Measurements from ENCODE around the gene FADS2. TPM values are rescaled to one million over a fixed set of nuclear protein-coding genes. Genes with fewer than 3 reads are reported as not detected.

FADS2 gene
- total and polyA plus RNA-seq, 9 of the 15 experiments (the other 6 are each of a cell fraction or from before 2014, with no cell fraction given), result 2.9 to 42.8 (median 16.2) TPM

GRCh38 chr11:61816736-61817455 is 11.2 kb upstream of the FADS2 start, which contains the start of gene FADS1:
FADS1 (minus strand) TSS chr11:61817003; CDS start chr11:61816929, 74 bp downstream.
- peaks cover 63% of the 10 kb centered on the region for H3K79me2 ChIP-seq (ENCODE audit: control insufficient read depth, insufficient read depth, low read length)
- 2% methylated on average over 63 of the region's 73 CpGs for WGBS (ENCODE audit: insufficient coverage, low coverage, missing lambda C conversion rate)
- in situ Hi-C loops (cut with MboI) (no loop called here), intact Hi-C loops (cut with micrococcal nuclease) (loop anchor here (1.0 kb wide), 1 partner anchor 17 kb away; no protein-coding TSS in a partner anchor)
- BruUV-seq (replicated peaks), result no TSS peak
- H2AFZ ChIP-seq (ENCODE audit: low read depth, low read length), result peak within 1 kb of the TSS; percentile 66
- POLR2A ChIA-PET, result interaction anchor here (1.2 to 6.8 kb wide), 9 partner anchors 8 to 130 kb away, joined by 3 to 97 read pairs (median 4); partner anchors contain the start of genes FEN1 and TMEM258
- H3K9ac ChIP-seq (ENCODE audit: insufficient read depth in 1 of 2, low read depth in 2 of 2, low read length in 2 of 2), result peak within 1 kb of the TSS; percentile 98 to 99
- H3K4me2 ChIP-seq (ENCODE audit: insufficient read depth, low read length), result peak within 1 kb of the TSS; percentile 97
- H4K20me1 ChIP-seq (replicated peaks; ENCODE audit: control insufficient read depth, insufficient read depth, low read length), result no peaks in the 10 kb centered on the region
- DNase-seq (ENCODE audit: extremely low read depth in 1 of 4, low spot score in 3 of 4) (peak; percentile 95 to 97 (median 96)), FAIRE-seq (no peak), ATAC-seq (peak; percentile 71)
- H3K4me1 ChIP-seq (replicated peaks in 1 of 2; ENCODE audit: control insufficient read depth in 2 of 2, insufficient read depth in 2 of 2, low read length in 2 of 2), result peaks cover 38 to 49% of the 10 kb centered on the region in 2 experiments; a peak in 4 of 5 replicates
- H3K9me3 ChIP-seq (replicated peaks; ENCODE audit: control insufficient read depth, insufficient read depth, low read depth, low read length), result no peaks in the 10 kb centered on the region
- H3K27me3 ChIP-seq (ENCODE audit: control insufficient read depth in 2 of 2, insufficient read depth in 2 of 2, low read length in 2 of 2), result no peaks in the 10 kb centered on the region; a peak in 1 of 5 replicates
- no peaks in the 10 kb centered on the region for H3K9me1 ChIP-seq (ENCODE audit: control insufficient read depth, insufficient read depth, low read length)
- CTCF ChIA-PET (ENCODE audit: low intra/inter-chr PET ratio), result interaction anchor here (0.6 to 0.7 kb wide), 2 partner anchors 20 to 54 kb away, joined by 3 read pairs; no protein-coding TSS in a partner anchor
- H3K27ac ChIP-seq (ENCODE audit: extremely low read depth, low read depth, low read length), result peak within 1 kb of the TSS; percentile 98
- H3K4me3 ChIP-seq, result peak within 1 kb of the TSS; percentile 64
- H3K36me3 ChIP-seq (ENCODE audit: control insufficient read depth, insufficient read depth, low read length), result peaks cover 33% of the 10 kb centered on the region
- no peak for TF ChIP-seq RHOXF2B (CRISPR knock-in tag; conservative IDR thresholded peaks at IDR 0.05)
- no peak; the same call in 1 of the 2 replicates for TF ChIP-seq ARID1B (IDR thresholded peaks at IDR 0.05)
- TF ChIP-seq MGA (IDR thresholded peaks at IDR 0.05), result peak; percentile 91
- no peak for TF ChIP-seq MTA1 (IDR thresholded peaks at IDR 0.05; ENCODE audit: borderline replicate concordance)
- TF ChIP-seq FOSL1 (tag; conservative IDR thresholded peaks at IDR 0.05), result 0 out of 2 replicates have a peak, but pooled peaks have one; percentile 9
- TF ChIP-seq NCOA4 (IDR thresholded peaks at IDR 0.05; ENCODE audit: partially characterized antibody), result no peak
- no peak for TF ChIP-seq IRF1 (CRISPR knock-in tag; IDR thresholded peaks at IDR 0.05; ENCODE audit: borderline replicate concordance)
- no peak for TF ChIP-seq SRSF3 (IDR thresholded peaks at IDR 0.05; ENCODE audit: insufficient read depth, low read length)
